NCI-H2171 treated with DMSO at 0.1 percent for 48 hours (cell line): Measurements from ENCODE around the gene PTGES2.
"Not testable (repeated sequence)": the region's sequence is repeated elsewhere in the genome, so short reads cannot be mapped to it uniquely, and the experiment has no call there.

Experiments
- DNase-seq: peaks from one replicate; lab custom pipeline; 2025; lab: John Stamatoyannopoulos, UW

Gene PTGES2

GRCh38 chr9:128118971-128119665, 8.4 kb downstream of the PTGES2 start:
- DNase-seq = peak; percentile 83

DNA sequence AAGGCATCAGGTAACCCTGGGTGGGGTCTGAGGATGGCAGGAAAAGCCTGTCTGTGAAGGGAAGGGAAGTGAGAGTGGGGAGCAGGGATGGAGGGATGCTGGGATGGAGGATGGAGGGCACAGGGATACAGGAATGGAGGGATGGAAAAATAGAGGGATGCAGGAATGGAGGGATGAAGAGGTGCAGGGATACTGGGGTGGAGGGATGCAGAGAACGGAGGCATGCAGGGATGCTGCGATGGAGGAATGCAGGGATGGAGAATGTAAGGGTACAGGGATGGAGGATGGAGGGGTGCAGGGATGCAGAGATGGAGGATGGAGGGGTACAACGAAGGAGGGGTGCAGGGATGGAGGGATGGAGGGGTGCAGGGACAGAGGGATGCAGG, 9.1 kb downstream of the PTGES2 start:
- no peak for DNase-seq

DNA sequence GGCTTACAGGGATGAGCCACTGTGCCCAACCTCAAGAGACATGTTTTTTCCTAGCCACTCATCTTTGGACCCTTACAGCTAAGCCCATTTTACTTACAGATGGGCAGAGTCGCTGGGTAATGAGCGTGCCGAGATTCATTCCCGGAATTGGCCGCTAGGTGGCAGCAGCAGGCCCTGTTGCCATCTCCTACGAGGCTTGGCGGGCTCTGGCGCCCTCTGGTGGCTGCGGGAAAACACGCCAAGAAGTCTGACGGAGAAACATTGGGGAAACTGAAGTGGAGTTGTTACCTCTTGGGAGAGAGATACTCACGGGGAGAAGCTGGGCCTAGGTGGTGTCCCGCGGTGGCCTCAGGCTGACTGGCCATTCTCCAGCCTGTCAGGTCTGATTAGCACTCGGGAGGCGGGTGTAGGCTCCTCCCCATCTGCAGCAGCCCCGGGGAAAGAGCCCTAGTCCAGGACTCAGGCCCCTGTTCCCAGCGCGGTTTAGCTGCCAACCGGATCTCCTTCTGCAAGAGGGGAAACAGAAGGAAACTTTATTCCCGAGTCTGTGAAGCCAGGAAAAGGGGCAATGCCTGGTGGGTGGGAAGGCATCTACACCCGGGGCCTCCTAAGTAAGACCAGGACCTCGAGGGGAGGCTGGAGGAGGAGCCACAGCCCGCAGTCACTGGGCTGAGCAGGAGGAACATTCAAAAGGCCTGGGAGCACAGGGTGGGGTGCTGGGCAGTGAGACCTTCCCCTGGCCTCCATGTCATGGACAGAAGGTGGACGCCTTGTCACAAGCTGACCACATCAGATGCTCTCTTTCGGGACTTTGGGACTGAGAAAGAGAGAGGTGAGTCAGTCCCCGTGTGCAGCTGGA, 9.7 kb downstream of the PTGES2 start:
- DNase-seq = peak; percentile 93

- DNase-seq = no peak
Measured at GRCh38 chr9:128116104-128117083, 11.1 kb downstream of the PTGES2 start.

- DNase-seq = no peak
Measured at GRCh38 chr9:128115187-128116103, 12.1 kb downstream of the PTGES2 start.

DNA sequence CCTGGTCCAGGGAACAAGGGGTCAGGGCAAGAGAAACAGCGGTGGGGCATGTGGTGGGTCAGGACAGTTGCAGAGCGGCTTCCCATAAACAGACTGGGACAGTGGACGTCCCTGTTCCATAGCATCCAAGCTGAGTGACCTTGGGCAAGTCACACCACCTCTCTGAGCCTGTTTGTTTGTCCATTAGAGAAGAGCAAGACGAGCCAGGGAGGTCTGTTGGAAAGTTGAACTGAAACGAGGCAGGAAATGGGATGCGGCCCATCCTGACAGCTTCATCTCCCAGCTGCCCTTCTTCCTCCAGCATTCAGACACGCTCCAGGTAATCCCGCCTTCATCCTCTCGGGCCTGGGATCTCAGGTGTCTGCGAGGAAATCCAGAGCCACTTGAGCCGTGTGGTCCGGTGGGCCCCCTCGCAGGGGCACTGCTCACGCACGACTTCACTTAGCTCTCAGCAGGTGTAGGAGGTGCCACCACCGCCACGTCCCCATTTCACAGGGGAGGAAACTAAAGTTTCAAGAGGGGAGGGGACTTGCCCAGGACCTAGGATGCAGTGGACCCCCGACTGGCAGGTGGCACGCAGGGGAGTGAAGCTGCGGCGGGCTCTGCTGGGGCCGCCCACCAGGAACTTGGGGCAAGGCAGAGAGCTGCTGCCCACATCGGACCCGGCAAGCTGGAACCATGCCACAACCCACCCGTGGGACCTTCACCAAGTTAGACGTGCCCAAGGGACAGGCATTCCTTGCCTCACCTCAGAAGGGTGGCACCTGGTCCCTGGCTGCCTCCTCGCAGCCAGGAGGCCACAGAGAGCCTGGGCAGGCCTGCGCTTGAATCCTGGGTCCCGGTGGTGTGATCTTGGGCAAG, 13.0 kb downstream of the PTGES2 start:
- DNase-seq = no peak

GRCh38 chr9:128113526-128114325, 13.8 kb downstream of the PTGES2 start:
- no peak for DNase-seq

DNA sequence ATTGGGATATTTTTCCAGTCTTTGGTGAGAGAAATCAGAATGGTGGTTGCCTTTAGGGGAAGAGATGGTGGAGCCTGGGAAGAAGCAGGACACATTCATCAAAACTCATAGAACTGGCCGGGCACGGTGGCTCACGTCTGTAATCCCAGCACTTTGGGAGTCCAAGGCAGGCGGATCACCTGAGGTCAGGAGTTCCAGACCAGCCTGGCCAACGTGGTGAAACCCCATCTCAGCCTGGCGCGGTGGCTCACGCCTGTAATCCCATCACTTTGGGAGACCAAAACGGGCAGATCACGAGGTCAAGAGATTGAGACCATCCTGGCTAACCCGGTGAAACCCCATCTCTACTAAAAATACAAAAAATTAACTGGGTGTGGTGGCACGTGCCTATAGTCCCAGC, 15.8 kb downstream of the PTGES2 start:
- DNase-seq = not testable (repeated sequence)

GRCh38 chr9:128109050-128109709, 18.3 kb downstream of the PTGES2 start:
- no peak for DNase-seq

DNA sequence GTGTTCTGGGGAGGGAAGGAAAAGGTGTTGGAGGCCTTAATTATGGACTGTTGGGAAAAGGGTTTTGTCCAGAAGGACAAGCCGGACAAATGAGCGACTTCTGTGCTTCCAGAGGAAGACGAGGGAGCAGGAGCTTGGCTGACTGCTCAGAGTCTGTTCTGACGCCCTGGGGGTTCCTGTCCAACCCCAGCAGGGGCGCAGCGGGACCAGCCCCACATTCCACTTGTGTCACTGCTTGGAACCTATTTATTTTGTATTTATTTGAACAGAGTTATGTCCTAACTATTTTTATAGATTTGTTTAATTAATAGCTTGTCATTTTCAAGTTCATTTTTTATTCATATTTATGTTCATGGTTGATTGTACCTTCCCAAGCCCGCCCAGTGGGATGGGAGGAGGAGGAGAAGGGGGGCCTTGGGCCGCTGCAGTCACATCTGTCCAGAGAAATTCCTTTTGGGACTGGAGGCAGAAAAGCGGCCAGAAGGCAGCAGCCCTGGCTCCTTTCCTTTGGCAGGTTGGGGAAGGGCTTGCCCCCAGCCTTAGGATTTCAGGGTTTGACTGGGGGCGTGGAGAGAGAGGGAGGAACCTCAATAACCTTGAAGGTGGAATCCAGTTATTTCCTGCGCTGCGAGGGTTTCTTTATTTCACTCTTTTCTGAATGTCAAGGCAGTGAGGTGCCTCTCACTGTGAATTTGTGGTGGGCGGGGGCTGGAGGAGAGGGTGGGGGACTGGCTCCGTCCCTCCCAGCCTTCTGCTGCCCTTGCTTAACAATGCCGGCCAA, 19.1 kb downstream of the PTGES2 start:
- no peak for DNase-seq

GRCh38 chr9:128107468-128108268, 19.9 kb downstream of the PTGES2 start:
- no peak for DNase-seq

GRCh38 chr9:128106940-128107467, 20.5 kb downstream of the PTGES2 start:
- no peak for DNase-seq

GRCh38 chr9:128106181-128106939, 21.2 kb downstream of the PTGES2 start:
- DNase-seq = no peak

DNA sequence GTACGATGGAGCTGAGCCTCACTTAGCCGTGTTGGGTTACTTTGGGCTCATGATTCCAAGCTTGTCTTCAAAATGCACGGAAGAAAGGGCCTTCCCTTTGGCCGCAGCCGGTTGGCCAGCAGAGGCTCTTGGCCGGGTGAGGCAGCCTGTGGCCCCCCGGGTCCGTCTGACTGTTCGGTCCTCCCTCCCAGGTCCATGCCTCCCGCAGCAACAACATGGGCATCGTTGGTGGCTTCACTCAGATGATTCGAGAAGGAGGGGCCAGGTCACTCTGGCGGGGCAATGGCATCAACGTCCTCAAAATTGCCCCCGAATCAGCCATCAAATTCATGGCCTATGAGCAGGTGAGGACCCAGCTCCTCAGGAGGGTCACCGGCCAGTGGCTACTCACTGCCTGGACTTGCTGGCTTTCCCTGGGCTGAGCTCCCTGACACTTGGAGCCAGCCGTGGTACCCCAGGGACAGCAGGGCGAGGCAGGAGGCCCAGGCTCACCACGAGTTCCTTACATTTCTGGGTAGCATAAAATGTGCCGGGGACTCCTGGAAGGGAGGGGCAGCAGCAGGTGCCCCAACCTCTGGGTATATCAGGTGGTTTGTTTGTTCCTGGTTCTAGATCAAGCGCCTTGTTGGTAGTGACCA, 21.9 kb downstream of the PTGES2 start:
- DNase-seq = no peak

GRCh38 chr9:128104171-128104618, 23.3 kb downstream of the PTGES2 start:
- no peak for DNase-seq

DNA sequence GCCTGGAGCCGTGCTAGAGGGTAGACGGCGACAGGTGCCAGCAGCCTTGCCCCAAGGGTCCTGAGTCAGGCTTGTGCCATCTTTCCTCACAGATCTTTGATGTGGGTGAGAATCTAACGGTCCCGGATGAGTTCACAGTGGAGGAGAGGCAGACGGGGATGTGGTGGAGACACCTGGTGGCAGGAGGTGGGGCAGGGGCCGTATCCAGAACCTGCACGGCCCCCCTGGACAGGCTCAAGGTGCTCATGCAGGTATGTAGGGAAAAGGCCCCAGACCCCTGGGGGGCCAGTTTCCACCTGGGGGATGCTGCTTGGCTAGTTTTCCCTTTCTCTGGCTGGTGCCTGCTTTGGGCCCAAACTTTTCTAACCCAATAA, 24.0 kb downstream of the PTGES2 start:
- DNase-seq = peak; percentile 48
